GM23338 (cell line): ENCODE results near the gene REV3L. TPM values are rescaled to one million over a fixed set of nuclear protein-coding genes. Genes with fewer than 3 reads are reported as not detected.

ENCODE experiments used
- ATAC-seq: fragments of 200-7000 bp; cut with Tn5 transposase; 3 replicates; pipeline ENCODE4 v1.9.1; 2020
- DNase-seq: peaks from one replicate; pipeline ENCODE4 v3.0.0-alpha.2; 2015; ENCODE audit warnings: low spot score
- H2AFZ ChIP-seq: fragments of 200-600 bp; sonication (generic); 2 replicates; pipeline ENCODE4 v1.8.0; 2016; ENCODE audit warnings: antibody characterized with exemption, mild to moderate bottlenecking, moderate library complexity
- H3F3A ChIP-seq: fragments of 200-600 bp; sonication (generic); replicated peaks from 2 replicates; pipeline ENCODE4 v1.8.0; 2017; ENCODE audit warnings: antibody characterized with exemption, mixed run types, low read depth
- H3K27ac ChIP-seq: fragments of 200-600 bp; sonication (generic); 2 replicates; pipeline ENCODE4 v1.6.1; 2016; ENCODE audit warnings: low read depth
- H3K27me3 ChIP-seq: fragments of 200-600 bp; sonication (generic); 2 replicates; pipeline ENCODE4 v1.8.0; 2016; ENCODE audit warnings: mild to moderate bottlenecking, mixed run types, moderate library complexity; ENCODE audit not compliant: insufficient read depth
- H3K36me3 ChIP-seq: fragments of 200-600 bp; sonication (generic); 2 replicates; pipeline ENCODE4 v1.8.0; 2016; ENCODE audit warnings: mild to moderate bottlenecking; ENCODE audit not compliant: insufficient read depth
- H3K4me1 ChIP-seq: fragments of 200-600 bp; sonication (generic); 2 replicates; pipeline ENCODE4 v1.8.0; 2016; ENCODE audit warnings: mild to moderate bottlenecking, moderate library complexity; ENCODE audit not compliant: insufficient read depth
- H3K4me2 ChIP-seq: fragments of 200-600 bp; sonication (generic); 2 replicates; pipeline ENCODE4 v1.7.1; 2017; ENCODE audit warnings: mixed run types
- H3K4me3 ChIP-seq: fragments of 200-600 bp; sonication (generic); 2 replicates; pipeline ENCODE4 v1.6.1; 2016; ENCODE audit warnings: mixed run types
- H3K79me2 ChIP-seq: fragments of 200-600 bp; sonication (generic); replicated peaks from 2 replicates; pipeline ENCODE4 v1.8.0; 2017; ENCODE audit warnings: mild to moderate bottlenecking; ENCODE audit not compliant: insufficient read depth
- H3K9me2 ChIP-seq: fragments of 200-600 bp; sonication (generic); 2 replicates; pipeline ENCODE4 v1.8.0; 2017; ENCODE audit not compliant: insufficient read depth
- H4K20me1 ChIP-seq: fragments of 200-600 bp; sonication (generic); replicated peaks from 2 replicates; pipeline ENCODE4 v1.8.0; 2017; ENCODE audit warnings: mild to moderate bottlenecking; ENCODE audit not compliant: insufficient read depth
- H3K27ac Mint-ChIP-seq: 2 replicates; pipeline ENCODE4 v1.8.0; 2020; ENCODE audit warnings: inconsistent platforms, mild to moderate bottlenecking, moderate library complexity, mixed read lengths
- H3K27me3 Mint-ChIP-seq: 3 replicates; pipeline ENCODE4 v1.8.0; 2022; ENCODE audit warnings: low read depth, mild to moderate bottlenecking, moderate library complexity, mixed read lengths, inconsistent platforms; ENCODE audit not compliant: insufficient read depth, poor library complexity
- H3K36me3 Mint-ChIP-seq: 3 replicates; pipeline ENCODE4 v1.8.0; 2021; ENCODE audit warnings: low read depth, mild to moderate bottlenecking, inconsistent platforms, moderate library complexity, mixed read lengths
- H3K4me1 Mint-ChIP-seq: 3 replicates; pipeline ENCODE4 v1.8.0; 2020; ENCODE audit warnings: mild to moderate bottlenecking, inconsistent platforms, mixed read lengths
- H3K4me3 Mint-ChIP-seq: 3 replicates; pipeline ENCODE4 v1.8.0; 2021; ENCODE audit warnings: moderate library complexity, mild to moderate bottlenecking, inconsistent platforms, mixed read lengths
- H3K9me3 Mint-ChIP-seq: 3 replicates; pipeline ENCODE4 v1.8.0; 2020; ENCODE audit warnings: moderate library complexity, mild to moderate bottlenecking, inconsistent platforms, mixed read lengths
- CREB1 ChIP-seq: fragments of 250-450 bp; sonication (Bioruptor Pico); IDR thresholded peaks from 2 replicates; pipeline ENCODE4 v1.5.0; 2020; ENCODE audit warnings: low read depth, mild to moderate bottlenecking, moderate library complexity
- CTCF ChIP-seq, 2 experiments: fragments of 200-600 bp in 1 of 2; sonication (generic) in 1 of 2; conservative IDR thresholded peaks; 2 replicates each; pipeline versions ENCODE4 v1.5.1 to v1.6.1; 2016 to 2017; ENCODE audit warnings: antibody characterized with exemption in 2 of 2, low read depth in 2 of 2, mild to moderate bottlenecking in 2 of 2, moderate library complexity in 1 of 2
- ETS1 ChIP-seq: IDR thresholded peaks from 2 replicates; pipeline ENCODE4 v1.6.1; 2016; ENCODE audit warnings: antibody characterized with exemption
- EZH2phosphoT487 ChIP-seq: fragments of 200-600 bp; sonication (generic); IDR thresholded peaks from one replicate; pipeline ENCODE4 v1.8.1; 2018; ENCODE audit warnings: antibody characterized with exemption; ENCODE audit not compliant: unreplicated experiment
- JUNB ChIP-seq: IDR thresholded peaks from one replicate; pipeline ENCODE4 v1.6.1; 2016; ENCODE audit warnings: antibody characterized with exemption; ENCODE audit not compliant: unreplicated experiment
- NANOG ChIP-seq: IDR thresholded peaks from 2 replicates; pipeline ENCODE4 v1.6.1; 2016; ENCODE audit warnings: antibody characterized with exemption, borderline replicate concordance
- POLR2AphosphoS5 ChIP-seq: IDR thresholded peaks from 2 replicates; pipeline ENCODE4 v1.6.1; 2016; ENCODE audit warnings: antibody characterized with exemption, low read depth
- REST ChIP-seq: IDR thresholded peaks from one replicate; pipeline ENCODE4 v1.6.1; 2018; ENCODE audit warnings: antibody characterized with exemption; ENCODE audit not compliant: unreplicated experiment
- STAT1 ChIP-seq: IDR thresholded peaks from one replicate; pipeline ENCODE4 v1.6.1; 2016; ENCODE audit warnings: antibody characterized with exemption; ENCODE audit not compliant: unreplicated experiment
- ZNF331 ChIP-seq: fragments of 250-450 bp; sonication (Bioruptor Pico); IDR thresholded peaks from 2 replicates; pipeline ENCODE4 v1.5.0; 2020; ENCODE audit warnings: low read depth, mild to moderate bottlenecking, moderate library complexity
- polyA plus RNA-seq: library from polyadenylated mRNA; unstranded; fragments of >200 nt; fragmentation: Nextera tagmentation; extraction: Ambion mirVana; gene quantifications from 2 replicates; pipeline ENCODE4 v1.2.1, GENCODE V29; 2016
- total RNA-seq: library from RNA; depleted of rRNA; stranded (reverse); fragments of >200 nt; shearing (Covaris generic); gene quantifications from 2 replicates; pipeline ENCODE4 v1.2.3, GENCODE V29; 2014

The REV3L gene
- total and polyA plus RNA-seq, 2 experiments from 2014 or later, result 8.3 to 13.1 TPM

GRCh38 chr6:111306104-111306888, 176.7 kb downstream of the REV3L start:
- H3K36me3 ChIP-seq, result peaks cover 11% of the 10 kb centered on the region
- H3K9me3 Mint-ChIP-seq, result peaks cover 2% of the 10 kb centered on the region; the same call in 2 of the 3 replicates
- no peaks in the 10 kb centered on the region for H3K9me2 ChIP-seq
- peak; percentile 89 for ATAC-seq
- DNase-seq, result peak; percentile 64
- H2AFZ ChIP-seq, result no peak overlapping the region
- TF ChIP-seq CTCF (conservative IDR thresholded peaks at IDR 0.05; ENCODE audit: low read depth in 2 of 2), result peak; percentile 21 to 44; a peak in 3 of 4 replicates
- TF ChIP-seq POLR2AphosphoS5, result no peak
- no peaks in the 10 kb centered on the region for H4K20me1 ChIP-seq
- no peaks in the 10 kb centered on the region for H3K79me2 ChIP-seq
- H3K4me3 ChIP-seq, result no peak overlapping the region
- H3K27me3 ChIP-seq, result no peaks in the 10 kb centered on the region
- H3K4me1 Mint-ChIP-seq, result no peaks in the 10 kb centered on the region; the same call in 1 of the 3 replicates
- no peak overlapping the region for H3K4me3 Mint-ChIP-seq
- no peak overlapping the region for H3K4me2 ChIP-seq
- no peak overlapping the region for H3K27ac ChIP-seq
- no peaks in the 10 kb centered on the region for H3K4me1 ChIP-seq
- H3K27ac Mint-ChIP-seq, result no peak overlapping the region
- H3K27me3 Mint-ChIP-seq, result peaks cover 2% of the 10 kb centered on the region
- peaks cover 38% of the 10 kb centered on the region for H3K36me3 Mint-ChIP-seq
- 0 out of 2 replicates have a peak, but pooled peaks cover 4% of the 10 kb centered on the region for H3F3A ChIP-seq

- no peak overlapping the region for H3K4me3 Mint-ChIP-seq
- no peak for ATAC-seq
- no peak for TF ChIP-seq ZNF331 (CRISPR knock-in tag)
- no peak for TF ChIP-seq REST
- TF ChIP-seq CTCF (conservative IDR thresholded peaks at IDR 0.05; ENCODE audit: low read depth in 2 of 2), result no peak
- TF ChIP-seq POLR2AphosphoS5, result no peak
- TF ChIP-seq STAT1, result no peak
- TF ChIP-seq ETS1, result no peak
- no peak for TF ChIP-seq NANOG
- TF ChIP-seq JUNB, result no peak
- TF ChIP-seq CREB1 (CRISPR knock-in tag), result no peak
- no peak for TF ChIP-seq EZH2phosphoT487
Observed at GRCh38 chr6:111301946-111302345, 181.1 kb downstream of the REV3L start.

More at GRCh38 chr6:111301946-111302345, 181.1 kb downstream of the REV3L start:
- DNase-seq, result no peak
- Histone ChIP-seq H2AFZ (no peak overlapping the region), H3K27ac (no peak overlapping the region), H3K27me3 (no peaks in the 10 kb centered on the region), H3K4me1 (no peaks in the 10 kb centered on the region), H3K4me3 (no peak overlapping the region), H3K36me3 (peaks cover 5% of the 10 kb centered on the region), H3K79me2 (no peaks in the 10 kb centered on the region), H3K9me2 (no peaks in the 10 kb centered on the region), H3F3A (0 out of 2 replicates have a peak, but pooled peaks cover 4% of the 10 kb centered on the region), H3K4me2 (no peak overlapping the region), H4K20me1 (no peaks in the 10 kb centered on the region)
- Mint-ChIP-seq H3K27ac (no peak overlapping the region), H3K9me3 (peaks cover 5% of the 10 kb centered on the region; the same call in 2 of the 3 replicates), H3K4me1 (no peaks in the 10 kb centered on the region; the same call in 1 of the 3 replicates), H3K36me3 (peaks cover 21% of the 10 kb centered on the region; the same call in 2 of the 3 replicates), H3K27me3 (peaks cover 2% of the 10 kb centered on the region)
